Cortex of kidney (tissue), 1 donor: Measurements from ENCODE around the gene MAMDC2.
"Not testable (repeated sequence)": the region's sequence is repeated elsewhere in the genome, so short reads cannot be mapped to it uniquely, and the experiment has no call there.

ENCODE experiments used
- DNase-seq: peaks from one replicate; lab custom pipeline; 2025; lab: John Stamatoyannopoulos, UW

Gene MAMDC2

DNA sequence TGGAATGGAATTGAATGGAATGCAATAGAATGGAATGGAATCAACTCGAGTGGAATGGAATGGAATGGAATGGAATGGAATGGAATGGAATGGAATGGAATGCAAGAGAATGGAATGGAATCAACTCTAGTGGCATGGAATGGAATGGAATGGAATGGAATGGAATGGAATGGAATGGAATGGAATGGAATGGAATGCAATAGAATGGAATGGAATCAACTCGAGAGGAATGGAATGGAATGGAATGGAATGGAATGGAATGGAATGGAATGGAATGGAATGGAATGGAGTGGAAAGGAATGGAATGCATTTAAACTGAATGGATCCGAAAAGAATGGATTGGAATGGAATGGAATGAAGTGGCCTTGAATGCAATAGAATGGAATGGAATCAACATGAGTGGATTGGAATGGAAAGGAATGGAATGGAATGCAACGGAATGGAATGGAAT, 5.5 kb upstream of the MAMDC2 start:
- not testable (repeated sequence) for DNase-seq

DNA sequence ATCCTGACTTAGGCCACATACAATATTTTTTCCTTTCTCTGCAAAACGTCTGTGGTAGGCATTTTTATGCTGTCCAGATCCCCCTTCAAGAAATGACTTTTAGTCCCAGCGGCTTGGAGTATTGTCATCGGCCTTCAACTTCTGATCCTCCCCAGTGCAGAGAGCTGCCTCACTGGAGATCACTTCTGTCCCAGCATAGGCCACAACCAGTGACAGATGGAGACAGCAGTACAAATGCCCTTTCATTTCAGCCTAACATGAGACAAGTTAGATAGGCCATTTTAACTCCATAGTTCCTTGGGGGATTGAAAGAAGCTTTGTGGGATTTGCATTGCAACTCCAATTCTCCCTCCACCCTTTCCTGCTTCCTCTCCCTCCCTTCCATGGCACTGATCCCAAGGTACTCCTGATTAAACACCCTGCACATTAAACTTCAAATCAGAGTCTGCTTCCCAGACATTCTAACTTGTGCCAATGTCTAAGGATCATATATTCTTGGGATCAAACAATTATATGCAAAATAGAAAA, 3.2 kb upstream of the MAMDC2 start:
- DNase-seq, result no peak

DNA sequence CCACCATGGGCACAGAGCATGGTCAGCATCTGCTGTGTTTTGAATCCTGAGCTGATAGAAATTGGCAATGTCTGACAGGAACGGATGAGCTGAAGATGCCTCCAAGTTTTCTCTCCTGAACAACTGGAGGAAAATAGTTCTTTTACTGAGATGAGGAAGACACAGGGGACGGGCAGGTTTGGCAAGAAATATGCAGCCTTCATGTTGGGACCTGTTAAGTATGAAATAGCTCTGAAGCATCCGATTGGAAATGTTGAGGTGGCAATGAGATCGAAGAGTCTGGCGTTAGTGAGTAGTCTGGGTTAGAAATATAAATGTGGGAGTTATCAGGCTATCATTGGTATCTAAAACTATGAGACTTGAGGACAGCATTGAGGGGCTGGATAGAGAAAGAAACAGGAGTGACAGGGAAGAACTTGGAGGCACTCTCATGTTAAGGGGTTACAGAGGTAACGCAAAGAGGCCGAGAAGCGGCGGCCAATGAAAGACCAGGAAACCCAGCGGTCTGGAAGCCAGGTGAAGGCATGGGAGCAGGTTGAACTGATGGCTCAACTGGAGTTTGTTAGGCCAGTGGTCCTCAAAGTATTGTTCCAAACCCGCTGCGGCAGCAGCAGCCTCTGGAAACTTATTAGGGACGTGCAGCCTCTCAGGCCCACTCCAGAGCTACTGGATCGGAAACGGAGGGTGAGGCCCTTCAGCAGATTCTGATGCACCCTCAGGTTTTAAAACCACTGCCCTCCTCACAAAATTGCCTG, 1.0 kb upstream of the MAMDC2 start:
- DNase-seq, result no peak

DNA sequence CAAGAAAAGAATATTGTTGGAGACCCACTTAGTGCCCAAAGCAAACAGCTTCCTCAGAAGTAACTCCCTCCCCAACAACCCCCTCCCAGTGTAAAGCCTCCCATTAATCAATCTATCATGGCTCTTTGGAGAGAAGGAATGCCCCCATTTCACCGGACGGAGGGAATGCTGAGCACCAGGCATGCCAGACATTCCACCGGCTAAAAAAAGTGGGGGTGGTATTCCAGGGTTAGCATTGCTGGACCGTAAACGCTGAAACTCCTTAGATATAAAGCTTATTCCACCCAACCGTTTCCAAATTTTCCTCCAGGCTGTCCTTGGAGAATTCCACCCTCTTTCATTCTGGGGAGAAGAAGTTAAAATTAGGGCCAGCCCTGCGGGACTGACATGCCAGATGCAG, 363 bp upstream of the MAMDC2 start:
- DNase-seq, result no peak

DNA sequence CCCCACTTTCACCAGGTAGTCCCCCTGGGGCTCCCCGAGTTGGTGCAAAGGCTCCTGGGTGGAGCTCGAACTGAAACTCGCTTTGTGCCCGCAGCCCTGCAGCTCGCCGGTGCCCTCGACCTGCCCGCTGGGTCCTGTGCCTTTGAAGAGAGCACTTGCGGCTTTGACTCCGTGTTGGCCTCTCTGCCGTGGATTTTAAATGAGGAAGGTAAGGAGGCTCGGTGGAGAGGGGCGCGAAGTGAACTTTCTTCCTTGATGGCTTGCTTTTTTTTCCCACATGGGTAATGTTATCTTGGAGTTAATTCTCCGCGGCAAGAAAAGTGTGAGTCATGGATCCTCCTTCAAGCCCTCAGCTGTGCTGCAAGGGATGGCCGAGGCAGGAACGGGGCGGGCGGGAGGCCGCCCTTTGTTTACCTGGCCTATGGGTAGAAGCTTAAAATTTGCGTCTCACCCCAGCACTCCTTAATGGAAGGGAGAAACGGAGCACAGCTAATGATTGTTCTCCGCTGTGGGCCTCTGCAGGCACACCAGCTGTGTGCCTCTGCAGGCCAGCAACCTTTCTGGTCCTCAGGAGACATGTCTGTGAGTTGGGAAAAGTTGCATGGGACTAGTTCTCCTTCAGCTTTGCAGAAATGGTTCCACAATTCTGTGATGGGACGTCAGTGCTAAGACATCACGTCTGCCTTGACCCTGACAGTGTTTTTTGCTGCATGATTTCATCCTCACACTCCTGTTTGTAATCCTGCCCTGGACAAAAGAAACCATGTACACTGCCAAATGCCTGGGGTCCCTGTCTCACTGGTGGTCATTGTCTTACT, 1.1 kb downstream of the MAMDC2 start:
- no peak for DNase-seq

DNA sequence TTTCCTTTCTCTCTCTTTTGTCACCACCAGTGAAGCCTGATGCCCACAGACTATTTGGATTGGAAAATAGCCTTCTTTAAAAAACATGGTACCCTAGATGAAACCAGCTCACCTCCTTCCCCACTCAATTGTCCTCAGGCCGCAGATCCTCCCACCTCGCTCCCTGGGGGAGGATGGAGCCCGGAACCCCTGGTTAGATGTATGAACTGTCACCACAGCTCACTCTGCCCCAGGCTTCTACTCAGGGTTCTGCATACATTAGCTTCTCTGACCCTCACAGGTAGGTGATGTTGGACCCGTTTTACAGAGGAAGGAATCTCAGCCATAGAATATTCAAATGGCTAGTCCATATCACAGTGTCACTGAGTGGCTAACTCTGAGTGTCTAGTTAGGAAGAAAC, 1.8 kb downstream of the MAMDC2 start:
- DNase-seq, result no peak

DNA sequence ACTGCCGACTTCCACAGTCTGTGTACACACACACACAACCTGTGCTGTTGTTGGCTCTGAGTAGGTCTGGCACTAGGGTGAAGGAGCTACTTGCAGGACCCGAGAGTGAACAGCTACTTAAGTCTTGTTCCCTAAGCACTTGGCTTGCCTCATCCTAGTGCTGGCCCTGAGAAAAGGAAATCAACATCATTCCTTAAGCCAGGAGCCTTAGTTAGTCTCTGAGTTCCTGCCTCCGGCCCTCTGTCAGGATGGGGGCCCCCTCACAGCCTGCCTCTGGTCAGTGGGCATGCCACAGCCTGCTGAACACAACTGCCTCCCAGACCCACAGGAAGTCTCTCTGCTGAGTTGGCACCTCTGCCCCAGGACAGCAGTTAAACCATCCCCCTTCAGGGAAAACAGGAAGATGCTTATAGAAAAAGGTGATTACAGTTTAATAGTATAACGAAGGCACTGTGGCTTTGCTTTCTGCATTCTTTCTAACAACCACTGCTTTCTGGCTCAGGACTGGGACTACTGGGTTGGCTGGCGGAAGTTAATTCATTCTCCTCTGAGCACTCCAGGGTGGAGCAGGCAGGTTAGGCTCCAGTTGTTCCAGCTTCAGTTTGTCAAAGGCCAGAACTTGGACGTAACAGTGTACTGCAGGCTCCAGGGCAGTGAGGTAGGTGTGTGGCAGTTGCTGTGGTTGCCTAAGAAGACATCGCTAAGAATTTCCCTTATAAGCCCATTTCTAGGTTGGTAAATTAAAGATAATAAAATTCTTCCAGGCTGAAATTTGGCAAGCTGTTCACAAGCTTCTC, 2.8 kb downstream of the MAMDC2 start:
- no peak for DNase-seq

DNA sequence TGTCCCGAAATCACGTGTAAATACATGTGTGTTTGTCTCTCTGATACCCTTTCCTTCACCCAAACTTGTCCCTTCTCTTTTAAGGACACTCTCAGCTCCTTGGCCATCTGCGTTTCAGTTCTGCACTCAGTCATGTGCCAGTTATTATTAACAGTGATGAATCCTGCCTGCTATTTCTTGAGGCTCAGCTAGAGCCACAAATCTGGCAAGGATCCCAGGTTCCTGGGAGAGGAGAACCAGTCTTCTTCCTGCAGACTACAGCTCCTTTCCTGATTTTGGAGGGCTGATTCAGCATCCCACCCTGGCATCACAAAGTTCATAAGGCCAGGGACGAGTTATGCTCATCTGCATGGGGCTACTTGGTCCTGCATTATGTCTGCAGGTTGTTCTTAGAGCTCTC, 5.6 kb downstream of the MAMDC2 start:
- DNase-seq, result no peak

DNA sequence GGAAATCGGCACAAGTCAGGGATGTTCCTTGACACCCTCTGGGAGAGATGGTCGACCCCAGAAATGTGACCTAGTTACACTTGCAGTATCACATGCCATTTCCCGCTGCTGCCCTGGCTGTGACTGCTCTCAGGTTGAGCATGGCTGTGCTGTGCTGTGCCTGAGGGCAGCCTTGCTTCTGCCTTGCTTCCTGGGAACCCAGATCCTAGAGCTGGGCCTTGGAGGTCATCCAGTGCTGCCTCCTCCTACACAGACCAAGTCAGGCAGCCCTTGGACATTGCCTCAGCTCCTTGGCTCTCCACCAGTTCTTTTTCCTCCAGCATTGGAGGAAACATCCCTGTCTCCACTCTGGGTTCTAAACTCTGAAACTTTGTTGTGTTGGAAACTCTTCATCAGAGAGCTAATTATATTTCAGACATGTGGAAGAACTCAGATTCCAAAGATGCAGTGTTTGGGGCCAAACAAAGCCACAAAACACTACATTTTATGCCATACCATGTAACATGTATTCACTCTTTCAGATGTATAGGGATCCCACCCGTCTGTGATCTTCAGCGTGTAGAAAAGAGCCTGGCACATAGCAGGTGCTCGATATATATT, 6.1 kb downstream of the MAMDC2 start:
- DNase-seq, result no peak

DNA sequence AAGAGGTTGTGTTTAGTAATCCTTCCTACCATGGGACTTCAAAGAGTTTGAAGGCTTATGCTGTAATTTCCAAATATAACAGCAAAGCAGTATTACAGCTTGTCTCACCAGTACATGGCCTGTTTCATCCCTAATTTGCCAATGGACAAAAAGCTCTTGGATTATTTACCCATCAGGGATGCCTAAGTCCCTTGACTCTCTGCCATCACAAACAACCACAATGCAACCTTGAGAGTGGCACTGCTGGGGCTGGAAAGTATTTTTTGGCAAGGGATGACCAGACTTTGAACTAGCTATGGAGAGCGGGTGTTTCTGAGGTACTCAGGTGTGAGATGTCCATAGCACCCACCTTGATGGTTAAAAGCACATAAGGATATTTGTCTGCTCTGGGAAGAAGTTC, 9.1 kb downstream of the MAMDC2 start:
- no peak for DNase-seq

DNA sequence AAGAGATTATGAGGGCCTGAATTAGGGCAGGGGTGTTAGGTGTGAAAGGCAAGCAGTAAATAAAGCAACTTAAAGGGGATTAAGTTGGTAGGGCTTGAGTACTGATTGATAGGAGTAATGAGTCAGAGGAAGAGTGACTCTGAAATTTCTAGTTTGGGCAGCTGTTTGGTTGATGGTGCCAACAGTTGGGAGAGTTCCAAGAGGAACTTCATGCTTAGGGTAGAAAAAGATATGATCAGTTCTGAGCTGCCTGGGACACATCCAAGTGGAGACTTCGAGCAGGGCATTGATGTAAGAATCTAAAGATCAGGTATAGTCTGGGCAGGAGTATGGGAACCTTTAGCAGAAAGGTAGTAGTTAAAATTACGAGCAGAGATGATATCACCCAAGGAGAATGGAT, 10.2 kb downstream of the MAMDC2 start:
- DNase-seq, result no peak

DNA sequence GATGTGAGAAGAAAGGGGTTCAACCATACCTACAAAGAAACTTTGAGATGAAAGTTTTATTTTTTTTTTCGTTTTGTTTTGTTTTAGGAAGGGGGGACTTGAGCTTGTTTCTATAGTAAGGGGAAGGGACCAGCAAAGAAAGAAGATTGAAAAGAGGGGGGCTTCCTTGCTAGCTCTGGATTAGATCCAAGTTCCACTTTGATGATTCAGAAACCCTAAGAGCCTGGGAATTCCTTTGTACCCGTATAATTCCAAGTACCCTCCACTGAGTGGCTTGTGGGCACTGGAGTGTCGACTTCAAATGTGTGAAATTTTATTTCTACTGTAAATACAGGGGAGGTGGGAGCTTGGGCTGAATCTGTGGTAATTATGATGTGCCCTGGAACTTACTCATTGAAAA, 10.9 kb downstream of the MAMDC2 start:
- no peak for DNase-seq

DNA sequence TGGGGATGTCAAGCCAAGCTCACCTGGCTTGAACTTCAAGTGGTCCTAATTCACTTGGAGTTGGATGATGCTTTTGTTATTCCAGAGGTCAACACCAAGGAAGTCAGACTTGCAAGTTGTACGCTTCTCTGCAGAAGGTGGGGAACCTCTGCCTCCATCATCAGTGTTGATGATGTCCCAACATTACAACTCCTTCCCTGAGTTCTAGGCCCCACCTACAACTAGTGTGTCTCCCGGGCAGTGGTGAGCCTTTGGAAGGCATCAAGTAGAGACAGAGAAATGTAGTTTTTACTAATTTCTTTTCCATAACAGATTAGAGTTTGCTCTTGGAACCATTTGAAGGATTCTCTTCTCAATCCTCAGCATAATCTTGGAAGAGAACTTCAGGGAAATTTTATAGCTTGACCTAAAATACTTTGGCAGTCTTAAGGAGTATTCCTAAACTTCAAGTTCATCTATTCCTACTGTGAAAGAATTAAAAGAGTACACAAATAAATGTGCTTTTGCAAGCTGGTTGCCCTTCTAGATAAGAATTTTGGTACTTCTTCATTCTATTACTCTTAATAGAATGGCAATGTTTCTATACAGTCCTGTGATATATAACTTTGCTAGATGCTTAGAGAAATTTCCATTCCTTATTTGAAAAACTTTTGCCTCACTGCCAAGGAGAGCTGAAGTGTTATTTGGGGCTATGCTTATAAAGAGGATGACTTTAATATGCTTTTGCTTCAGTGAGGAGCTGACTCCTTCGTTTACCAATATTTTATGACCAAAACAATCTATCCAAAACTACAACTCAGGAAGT, 12.0 kb downstream of the MAMDC2 start:
- no peak for DNase-seq

DNA sequence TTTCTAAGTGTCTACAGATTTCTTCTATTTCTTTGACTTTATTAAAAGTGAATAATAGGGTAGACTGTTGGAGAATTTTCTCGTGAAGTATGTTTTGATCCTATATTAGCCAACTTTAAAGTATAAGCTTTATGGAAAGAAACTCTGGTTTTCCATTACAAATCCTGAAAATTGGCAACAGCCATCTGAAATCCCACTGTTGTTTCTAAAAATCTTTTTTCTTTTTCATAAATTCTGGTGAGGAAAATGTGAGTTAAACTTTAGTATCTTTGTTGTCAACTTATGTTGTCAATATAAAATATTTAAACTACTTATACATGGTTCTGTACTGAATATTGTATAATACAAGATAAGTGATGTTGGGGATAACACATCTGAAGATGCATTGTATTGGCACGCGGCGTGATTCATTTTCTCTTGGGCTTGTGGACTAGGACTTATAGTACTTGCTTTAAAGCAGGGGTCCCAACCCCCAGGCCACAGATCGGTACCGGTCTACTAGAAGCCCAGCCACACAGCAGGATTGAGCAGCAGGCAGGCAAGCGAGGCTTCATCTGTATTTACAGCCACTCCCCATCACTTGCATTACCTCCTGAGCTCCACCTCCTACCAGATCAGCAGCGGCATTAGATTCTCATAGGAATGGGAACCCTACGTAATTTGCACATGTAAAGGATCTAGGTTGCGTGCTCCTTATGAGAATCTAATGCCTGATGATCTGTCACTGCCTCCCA, 12.7 kb downstream of the MAMDC2 start:
- no peak for DNase-seq

DNA sequence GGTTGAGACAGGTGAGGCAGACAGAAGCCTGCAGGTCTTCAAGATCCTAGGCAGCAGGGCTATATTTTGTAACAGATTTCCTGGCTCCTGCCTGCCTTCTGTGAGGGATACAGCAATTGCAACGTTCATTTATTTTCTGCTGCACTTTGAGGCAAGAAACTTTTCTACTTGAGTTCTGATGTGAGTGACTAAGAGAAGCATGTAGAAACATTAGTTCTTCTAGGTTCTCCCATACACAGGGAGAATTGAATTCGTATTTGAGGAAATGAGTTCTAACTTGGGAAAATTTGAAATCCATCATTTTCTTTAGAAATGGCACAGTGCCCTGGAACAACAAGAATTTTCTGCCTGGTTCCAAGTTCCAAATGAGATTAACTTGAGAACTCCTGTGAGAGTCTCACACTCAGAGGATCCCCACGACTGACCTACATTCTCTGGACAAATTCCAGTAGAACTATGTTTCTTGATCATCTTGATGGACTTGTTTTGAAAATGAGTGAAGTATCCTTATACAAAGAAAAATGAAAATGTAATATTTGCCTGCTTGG, 15.0 kb downstream of the MAMDC2 start:
- no peak for DNase-seq

DNA sequence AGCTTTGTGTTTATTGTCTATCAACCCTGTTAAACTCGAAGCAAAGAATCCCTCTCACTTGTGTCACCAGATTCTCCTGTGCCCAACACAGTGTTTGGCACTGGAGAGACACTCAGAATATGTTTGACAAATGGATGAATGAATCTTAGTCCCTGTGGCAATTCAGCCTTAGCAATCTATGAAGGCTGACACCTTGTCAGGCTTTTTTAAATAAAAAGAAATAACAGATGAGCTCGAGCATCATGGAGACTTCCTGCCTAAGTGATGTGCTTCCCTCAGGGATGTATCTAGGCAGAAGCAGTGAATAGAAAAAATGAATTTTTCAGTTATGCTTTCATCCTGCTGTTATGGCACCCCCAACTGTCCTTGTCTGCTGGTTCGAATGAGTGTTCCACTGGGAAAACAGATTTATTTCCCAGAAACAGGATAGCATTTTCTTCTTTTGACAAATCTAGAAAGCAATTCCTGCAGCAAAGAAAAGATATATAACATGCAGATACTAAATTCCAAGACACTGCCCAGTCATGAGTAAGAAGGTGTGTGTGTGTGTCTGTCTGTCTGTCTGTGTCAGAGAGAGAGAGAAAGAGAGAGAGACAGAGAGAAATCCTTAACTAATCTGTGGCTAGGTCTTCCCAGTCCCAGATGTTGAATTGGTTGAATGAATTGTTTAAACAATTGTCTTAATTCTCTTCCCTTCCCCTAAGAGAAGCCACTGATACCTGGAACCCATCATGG, 16.7 kb downstream of the MAMDC2 start:
- no peak for DNase-seq

DNA sequence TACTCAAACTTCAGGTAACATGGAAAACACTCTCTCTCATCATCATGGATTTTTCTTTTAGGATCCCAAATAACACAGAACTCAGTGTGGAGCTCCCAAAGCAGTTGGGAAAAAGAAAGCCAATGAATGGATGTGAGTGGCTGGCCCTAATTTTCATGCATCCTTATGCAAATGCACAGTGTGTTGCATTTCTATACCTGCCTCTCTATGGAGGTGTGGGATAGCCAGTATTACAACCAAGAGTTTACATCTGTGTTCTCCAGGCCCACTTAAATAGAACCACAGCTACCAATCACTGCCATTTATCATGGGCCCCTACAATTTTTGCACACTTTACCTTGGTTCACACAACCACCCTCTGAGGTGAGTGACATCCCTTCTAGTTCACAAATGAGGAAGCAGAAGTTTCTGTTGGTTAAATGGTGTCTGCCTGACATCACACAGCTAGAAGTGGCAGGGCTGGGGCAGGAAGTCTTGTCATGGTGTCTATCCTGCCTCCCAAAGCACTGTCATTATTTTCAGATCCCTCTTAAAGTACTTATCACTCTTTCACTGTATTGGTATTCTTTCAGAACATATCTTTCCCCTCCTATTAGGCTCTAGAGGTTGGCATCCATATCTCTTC, 17.3 kb downstream of the MAMDC2 start:
- DNase-seq, result no peak

DNA sequence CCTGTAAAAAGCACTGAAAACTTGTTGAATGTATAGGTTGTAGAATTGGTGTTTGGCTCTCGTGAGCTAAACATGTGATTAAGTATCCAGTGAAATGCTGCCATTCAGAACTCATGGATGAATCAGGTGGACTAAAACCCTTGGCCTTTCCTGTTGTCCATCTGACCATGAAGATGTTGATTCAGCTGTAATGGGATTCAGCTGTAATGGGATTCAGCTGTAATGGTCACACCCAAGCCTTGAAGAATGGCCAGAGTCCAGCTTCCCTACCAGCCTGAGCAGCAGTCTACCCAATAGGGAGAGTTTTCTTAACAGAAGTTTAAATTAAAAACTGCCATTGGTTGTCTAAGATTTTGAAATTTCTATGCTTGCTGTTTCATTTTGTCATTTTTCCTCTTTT, 18.1 kb downstream of the MAMDC2 start:
- no peak for DNase-seq

DNA sequence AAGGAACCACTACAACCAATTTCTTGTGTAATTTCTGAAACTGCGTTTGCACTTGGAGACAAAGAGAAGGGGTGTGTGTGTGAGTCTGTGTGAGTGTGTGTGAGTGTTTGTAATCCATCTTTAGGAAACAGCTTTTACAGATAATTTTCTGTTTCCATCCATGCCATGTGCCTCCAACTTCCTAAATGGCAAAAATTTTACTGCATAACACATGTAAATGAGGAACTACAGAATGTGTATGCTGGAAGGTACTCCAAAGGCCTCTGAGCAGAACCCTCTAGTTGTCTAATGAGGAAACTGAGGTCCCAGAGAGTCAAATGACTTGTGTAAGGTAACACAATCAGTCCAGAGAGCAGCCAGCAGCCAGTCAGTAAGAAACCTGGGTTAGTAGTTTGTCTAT, 20.8 kb downstream of the MAMDC2 start:
- DNase-seq, result no peak
